ENCODE measurements around the gene PIK3R6. TPM values are rescaled to one million over a fixed set of nuclear protein-coding genes. Genes with fewer than 3 reads are reported as not detected.

Gene PIK3R6
- total and polyA plus RNA-seq, 7 experiments from 2014 or later: 0.06 to 11.3 (median 0.43) TPM

DNA sequence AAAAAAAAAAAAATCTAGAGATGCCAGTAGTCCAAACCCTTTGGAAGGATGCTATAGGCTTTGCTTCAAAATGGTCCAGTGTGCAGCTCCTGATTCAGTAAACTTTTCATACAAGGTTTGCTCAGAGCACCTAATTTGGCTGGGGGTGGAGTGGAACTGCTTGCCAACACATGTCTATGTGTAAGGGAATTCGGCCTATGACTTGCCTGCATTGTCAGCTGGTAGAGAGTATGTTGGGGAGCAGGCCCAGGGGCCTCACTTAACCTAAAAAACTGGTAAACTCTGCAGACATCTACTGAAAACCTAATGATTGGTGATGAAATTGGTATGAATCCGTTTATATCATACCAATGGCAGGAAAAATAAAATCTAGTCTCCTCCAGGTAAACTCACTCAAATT is 66.8 kb downstream of the PIK3R6 start:
- H3K4me1 Mint-ChIP-seq: peaks cover 0 to 2% (median 0%) of the 10 kb centered on the region in 7 donors
- no peaks in the 10 kb centered on the region for H3K36me3 ChIP-seq (ENCODE audit: control insufficient read depth in 2 of 3, insufficient read depth in 3 of 3, low read length in 3 of 3)
- no peak overlapping the region for H3K27ac Mint-ChIP-seq
- no peaks in the 10 kb centered on the region for H3K9me3 ChIP-seq (ENCODE audit: control insufficient read depth in 2 of 3, low read length in 3 of 3)
- ChIA-PET POLR2A (no interaction called here), CTCF (interaction anchor here (1.2 to 1.3 kb wide), 2 partner anchors 15 to 197 kb away, joined by 3 to 4 read pairs; no protein-coding TSS in a partner anchor)
- no peak overlapping the region for H3K27ac ChIP-seq (ENCODE audit: low read depth, low read length)
- ATAC-seq (no peak), DNase-seq (no peak)
- no peak overlapping the region for H3K4me3 ChIP-seq (ENCODE audit: low read length)
- H3K27me3 ChIP-seq (ENCODE audit: control insufficient read depth in 2 of 2, insufficient read depth in 2 of 2, low read length in 2 of 2): no peaks in the 10 kb centered on the region
- H3K36me3 Mint-ChIP-seq: peaks cover 0 to 7% (median 0%) of the 10 kb centered on the region in 5 donors
- H3K4me3 Mint-ChIP-seq: no peak overlapping the region
- no peaks in the 10 kb centered on the region for H3K9me3 Mint-ChIP-seq
- intact Hi-C loops (cut with micrococcal nuclease): loop anchor here in 1 of 2 donors (1.0 kb wide), 1 partner anchor 19 kb away; no protein-coding TSS in a partner anchor
- H3K27me3 Mint-ChIP-seq: no peaks in the 10 kb centered on the region
- no peaks in the 10 kb centered on the region for H3K4me1 ChIP-seq (ENCODE audit: control insufficient read depth in 2 of 2, insufficient read depth in 2 of 2, low read length in 2 of 2)

DNA sequence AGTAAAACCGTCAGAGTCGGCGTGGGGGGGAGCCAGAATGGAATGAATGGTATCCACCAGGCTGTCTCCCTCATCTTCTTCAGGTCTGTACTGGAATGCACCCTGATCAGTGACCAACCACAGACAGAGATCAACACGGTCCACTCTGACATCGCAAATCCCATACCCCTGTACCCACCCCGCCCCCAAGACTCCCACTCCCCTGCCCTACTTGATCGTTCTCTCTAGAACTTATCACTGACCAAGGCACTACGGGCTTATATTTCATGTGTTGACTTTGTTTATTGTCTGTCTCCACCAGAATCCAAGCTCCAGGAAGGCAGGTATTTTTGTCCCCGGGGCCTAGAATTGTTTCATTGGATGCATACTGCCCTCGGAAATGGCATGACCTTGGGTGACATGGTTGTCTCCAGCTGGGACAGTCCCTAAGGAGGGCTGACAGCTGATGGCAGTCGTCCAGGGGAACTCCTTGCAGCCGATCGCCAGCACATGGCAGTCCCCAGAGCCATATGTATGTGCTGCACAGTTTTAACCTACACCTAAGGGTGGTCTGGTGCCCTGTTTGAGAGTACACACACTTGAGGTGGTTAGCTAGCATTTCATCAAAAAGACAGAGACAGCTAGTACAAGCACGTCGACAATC is 67.8 kb downstream of the PIK3R6 start:
- Mint-ChIP-seq H3K9me3 (no peaks in the 10 kb centered on the region), H3K4me1 (peaks cover 0 to 4% (median 0%) of the 10 kb centered on the region in 7 donors), H3K27ac (peak overlapping the region in 1 of 9 donors; percentile 25), H3K27me3 (peaks cover 0 to 4% (median 0%) of the 10 kb centered on the region in 5 donors), H3K4me3 (no peak overlapping the region), H3K36me3 (peaks cover 0 to 7% (median 0%) of the 10 kb centered on the region in 5 donors)
- CTCF ChIA-PET: interaction anchor here (1.2 to 1.3 kb wide), 2 partner anchors 14 to 198 kb away, joined by 3 to 4 read pairs; no protein-coding TSS in a partner anchor
- intact Hi-C loops (cut with micrococcal nuclease): loop anchor here (1.0 to 10.0 kb wide), 3 partner anchors 20 to 199 kb away; no protein-coding TSS in a partner anchor
- no peak overlapping the region for H3K4me3 ChIP-seq (ENCODE audit: low read length)
- no peaks in the 10 kb centered on the region for H3K9me3 ChIP-seq (ENCODE audit: control insufficient read depth in 2 of 3, low read length in 3 of 3)
- H3K27me3 ChIP-seq (ENCODE audit: control insufficient read depth in 2 of 2, insufficient read depth in 2 of 2, low read length in 2 of 2): no peaks in the 10 kb centered on the region
- POLR2A ChIA-PET: no interaction called here
- no peaks in the 10 kb centered on the region for H3K4me1 ChIP-seq (ENCODE audit: control insufficient read depth in 2 of 2, insufficient read depth in 2 of 2, low read length in 2 of 2)
- no peaks in the 10 kb centered on the region for H3K36me3 ChIP-seq (ENCODE audit: control insufficient read depth in 2 of 3, insufficient read depth in 3 of 3, low read length in 3 of 3)
- no peak overlapping the region for H3K27ac ChIP-seq (ENCODE audit: low read depth, low read length)
- ATAC-seq (no peak), DNase-seq (no peak)

DNA sequence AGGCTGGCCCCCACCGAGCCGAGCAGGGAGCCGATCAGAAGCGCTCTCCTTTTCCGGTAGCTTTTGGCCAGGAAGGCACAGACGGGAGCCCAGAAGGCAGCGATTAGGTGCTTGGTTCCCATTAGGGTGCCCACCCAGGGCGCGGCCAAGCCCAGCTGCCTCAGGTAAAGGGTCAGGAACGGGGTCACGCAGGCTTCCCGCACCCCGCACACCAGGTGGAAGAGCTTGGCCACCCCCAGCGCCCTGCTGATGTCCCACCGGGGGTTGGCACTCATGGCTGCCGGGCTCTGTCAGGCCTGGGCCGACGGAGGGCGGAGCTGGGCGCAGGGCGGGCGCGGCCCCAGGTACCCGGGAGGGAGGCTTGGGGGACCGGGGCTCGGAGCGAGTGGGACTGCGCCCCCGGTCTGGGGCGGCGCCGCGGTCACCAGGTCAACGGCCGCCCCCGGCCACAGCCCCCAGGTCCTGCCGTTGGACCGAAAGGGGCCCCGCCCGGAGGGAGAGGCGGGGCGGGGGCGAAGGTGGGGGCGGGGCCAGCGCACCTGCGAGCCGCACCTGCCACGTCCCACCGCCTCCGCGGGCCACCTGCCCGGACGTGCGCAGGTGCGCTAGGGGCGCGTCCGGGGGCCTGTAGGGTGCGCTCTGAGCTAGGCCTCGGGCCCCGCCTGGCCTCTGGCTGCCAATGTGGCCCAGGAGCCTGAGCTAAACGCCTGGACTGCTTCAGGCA is 68.5 kb downstream of the PIK3R6 start, which contains the start of gene MFSD6L:
Gene MFSD6L (minus strand): TSS at position 520 of the 724 bp plus-strand sequence. CDS start 245 bp downstream, at position 275.
- H3K4me1 ChIP-seq (ENCODE audit: control insufficient read depth in 2 of 2, insufficient read depth in 2 of 2, low read length in 2 of 2): no peaks in the 10 kb centered on the region
- H3K27me3 ChIP-seq (ENCODE audit: control insufficient read depth in 2 of 2, insufficient read depth in 2 of 2, low read length in 2 of 2): no peaks in the 10 kb centered on the region
- H3K27me3 Mint-ChIP-seq: peaks cover 0 to 4% (median 0%) of the 10 kb centered on the region in 5 donors
- no peaks in the 10 kb centered on the region for H3K9me3 Mint-ChIP-seq
- no peak within 1 kb of the TSS for H3K4me3 Mint-ChIP-seq
- H3K4me1 Mint-ChIP-seq: peaks cover 0 to 4% (median 0%) of the 10 kb centered on the region in 7 donors
- no peaks in the 10 kb centered on the region for H3K36me3 ChIP-seq (ENCODE audit: control insufficient read depth in 2 of 3, insufficient read depth in 3 of 3, low read length in 3 of 3)
- intact Hi-C loops (cut with micrococcal nuclease): loop anchor here (1.0 to 10.0 kb wide), 2 partner anchors 96 to 199 kb away; no protein-coding TSS in a partner anchor
- POLR2A ChIA-PET: no interaction called here
- ATAC-seq (no peak), DNase-seq (no peak)
- CTCF ChIA-PET: interaction anchor here (1.0 to 1.5 kb wide), 2 partner anchors 8 to 199 kb away, joined by 3 to 4 read pairs; no protein-coding TSS in a partner anchor
- H3K27ac Mint-ChIP-seq: peak within 1 kb of the TSS in 1 of 9 donors; percentile 25
- H3K36me3 Mint-ChIP-seq: peaks cover 0 to 5% (median 0%) of the 10 kb centered on the region in 5 donors
- no peak within 1 kb of the TSS for H3K27ac ChIP-seq (ENCODE audit: low read depth, low read length)
- no peaks in the 10 kb centered on the region for H3K9me3 ChIP-seq (ENCODE audit: control insufficient read depth in 2 of 3, low read length in 3 of 3)
- no peak within 1 kb of the TSS for H3K4me3 ChIP-seq (ENCODE audit: low read length)

DNA sequence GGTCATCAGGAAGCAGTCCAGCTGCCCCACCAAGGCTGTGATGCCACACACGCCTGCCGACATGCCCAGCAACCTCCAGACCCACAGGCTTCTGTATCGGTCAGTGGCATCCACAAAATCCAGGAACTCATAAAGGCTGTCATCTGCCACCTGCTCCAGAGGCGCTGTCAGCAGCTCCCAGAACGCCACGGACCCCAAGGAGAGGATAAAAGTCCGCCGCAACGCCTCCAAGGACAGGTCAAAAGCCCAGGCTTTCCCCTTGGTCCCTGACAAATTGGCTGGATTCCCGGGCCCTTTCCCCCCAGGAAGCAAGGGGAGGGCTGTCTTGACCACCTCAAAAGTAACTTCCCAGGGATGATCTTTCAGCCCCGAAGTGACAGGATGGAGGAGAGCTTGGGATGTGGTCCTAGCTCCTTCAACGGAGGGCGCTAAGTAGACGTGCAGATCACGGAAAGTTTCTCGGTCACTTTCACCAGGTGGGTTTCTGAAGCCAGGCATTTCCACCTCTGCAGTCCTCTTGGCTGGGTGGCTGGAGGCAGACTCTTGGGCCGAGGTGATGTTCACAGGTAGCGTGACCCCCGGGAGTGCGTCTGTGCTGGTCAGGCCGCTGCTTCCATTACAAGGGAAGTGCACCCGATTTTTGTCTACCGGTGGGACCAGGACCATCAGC is 69.2 kb downstream of the PIK3R6 start:
- no peak overlapping the region for H3K27ac Mint-ChIP-seq
- intact Hi-C loops (cut with micrococcal nuclease): loop anchor here in 1 of 2 donors (10.0 kb wide), 1 partner anchor 96 kb away; no protein-coding TSS in a partner anchor
- no peak overlapping the region for H3K4me3 ChIP-seq (ENCODE audit: low read length)
- no peaks in the 10 kb centered on the region for H3K27me3 ChIP-seq (ENCODE audit: control insufficient read depth in 2 of 2, insufficient read depth in 2 of 2, low read length in 2 of 2)
- H3K9me3 ChIP-seq (ENCODE audit: control insufficient read depth in 2 of 3, low read length in 3 of 3): no peaks in the 10 kb centered on the region
- no peaks in the 10 kb centered on the region for H3K4me1 ChIP-seq (ENCODE audit: control insufficient read depth in 2 of 2, insufficient read depth in 2 of 2, low read length in 2 of 2)
- H3K27me3 Mint-ChIP-seq: peaks cover 0 to 4% (median 0%) of the 10 kb centered on the region in 5 donors
- no peak overlapping the region for H3K4me3 Mint-ChIP-seq
- H3K4me1 Mint-ChIP-seq: peaks cover 0 to 4% (median 0%) of the 10 kb centered on the region in 7 donors
- DNase-seq: no peak
- H3K36me3 ChIP-seq (ENCODE audit: control insufficient read depth in 2 of 3, insufficient read depth in 3 of 3, low read length in 3 of 3): no peaks in the 10 kb centered on the region
- ChIA-PET POLR2A (no interaction called here), CTCF (interaction anchor here (1.0 to 1.5 kb wide), 2 partner anchors 9 to 200 kb away, joined by 3 to 4 read pairs; no protein-coding TSS in a partner anchor)
- H3K36me3 Mint-ChIP-seq: peaks cover 0 to 4% (median 0%) of the 10 kb centered on the region in 5 donors
- no peak for ATAC-seq
- H3K9me3 Mint-ChIP-seq: no peaks in the 10 kb centered on the region
- H3K27ac ChIP-seq (ENCODE audit: low read depth, low read length): no peak overlapping the region

DNA sequence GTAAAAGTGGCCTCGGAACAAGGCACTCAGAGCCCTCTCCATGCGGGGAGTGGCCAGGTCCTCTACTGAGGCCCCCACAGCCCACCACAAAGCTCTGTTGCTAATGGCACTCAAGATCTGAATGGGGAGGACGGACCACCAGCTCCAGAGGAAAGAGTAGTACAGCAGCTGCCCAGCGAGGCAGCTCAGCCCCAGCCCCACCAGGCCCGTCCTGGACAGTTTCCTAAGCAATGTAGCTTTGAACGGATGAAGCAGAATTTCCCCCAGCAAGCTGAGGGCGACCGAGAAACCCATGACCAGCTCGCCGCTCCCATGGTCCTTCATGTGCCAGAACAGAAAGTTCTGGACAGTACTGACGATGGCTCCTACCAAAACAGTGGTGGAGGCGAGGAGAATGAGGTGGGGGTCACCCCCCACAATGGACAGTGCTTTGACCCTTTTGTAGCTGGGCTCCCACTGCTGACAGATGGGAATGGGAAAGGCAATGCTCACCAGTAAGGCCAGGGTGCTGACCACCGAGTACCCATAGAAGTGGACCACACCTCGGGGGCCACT is 69.8 kb downstream of the PIK3R6 start:
- Mint-ChIP-seq H3K27me3 (peaks cover 0 to 4% (median 0%) of the 10 kb centered on the region in 5 donors), H3K4me1 (peaks cover 0 to 4% (median 0%) of the 10 kb centered on the region in 7 donors), H3K9me3 (no peaks in the 10 kb centered on the region), H3K36me3 (peaks cover 0 to 3% (median 0%) of the 10 kb centered on the region in 5 donors), H3K4me3 (no peak overlapping the region), H3K27ac (no peak overlapping the region)
- Histone ChIP-seq H3K27ac (ENCODE audit: low read depth, low read length) (no peak overlapping the region), H3K4me1 (ENCODE audit: control insufficient read depth in 2 of 2, insufficient read depth in 2 of 2, low read length in 2 of 2) (no peaks in the 10 kb centered on the region), H3K36me3 (ENCODE audit: control insufficient read depth in 2 of 3, insufficient read depth in 3 of 3, low read length in 3 of 3) (no peaks in the 10 kb centered on the region), H3K9me3 (ENCODE audit: control insufficient read depth in 2 of 3, low read length in 3 of 3) (no peaks in the 10 kb centered on the region), H3K4me3 (ENCODE audit: low read length) (no peak overlapping the region), H3K27me3 (ENCODE audit: control insufficient read depth in 2 of 2, insufficient read depth in 2 of 2, low read length in 2 of 2) (no peaks in the 10 kb centered on the region)
- intact Hi-C loops (cut with micrococcal nuclease): loop anchor here in 1 of 2 donors (10.0 kb wide), 1 partner anchor 97 kb away; no protein-coding TSS in a partner anchor
- no peak for ATAC-seq
- ChIA-PET CTCF (interaction anchor here (1.0 to 1.5 kb wide), 2 partner anchors 9 to 201 kb away, joined by 3 to 4 read pairs; no protein-coding TSS in a partner anchor), POLR2A (no interaction called here)
- no peak for DNase-seq

DNA sequence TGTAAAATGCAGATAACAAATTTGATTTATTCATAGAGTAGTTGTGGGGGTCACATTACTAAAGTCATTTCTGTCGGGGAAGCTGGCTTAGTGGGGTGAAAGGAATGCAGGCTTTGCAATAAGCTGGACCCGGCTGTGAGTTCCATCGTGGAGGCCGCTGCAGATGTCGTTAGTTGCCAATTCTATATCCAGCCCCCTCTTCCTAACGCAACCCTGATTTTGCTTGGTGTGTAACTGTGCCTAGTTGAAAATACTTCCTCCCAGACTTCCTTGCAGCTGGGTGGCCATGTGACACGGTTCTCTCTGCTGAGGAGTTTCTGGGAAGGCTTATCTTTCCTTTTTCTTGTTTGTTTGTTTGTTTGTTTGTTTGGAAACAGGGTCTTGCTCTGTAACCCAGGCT is 72.8 kb downstream of the PIK3R6 start:
- Mint-ChIP-seq H3K36me3 (peaks cover 0 to 5% (median 0%) of the 10 kb centered on the region in 5 donors), H3K4me3 (no peak overlapping the region), H3K9me3 (peaks cover 0 to 12% (median 3%) of the 10 kb centered on the region in 11 donors), H3K4me1 (peaks cover 0 to 4% (median 0%) of the 10 kb centered on the region in 7 donors), H3K27me3 (peaks cover 0 to 7% (median 3%) of the 10 kb centered on the region in 5 donors), H3K27ac (no peak overlapping the region)
- H3K36me3 ChIP-seq (ENCODE audit: control insufficient read depth in 2 of 3, insufficient read depth in 3 of 3, low read length in 3 of 3): no peaks in the 10 kb centered on the region
- POLR2A ChIA-PET: no interaction called here
- no peaks in the 10 kb centered on the region for H3K27me3 ChIP-seq (ENCODE audit: control insufficient read depth in 2 of 2, insufficient read depth in 2 of 2, low read length in 2 of 2)
- no peaks in the 10 kb centered on the region for H3K4me1 ChIP-seq (ENCODE audit: control insufficient read depth in 2 of 2, insufficient read depth in 2 of 2, low read length in 2 of 2)
- H3K4me3 ChIP-seq (ENCODE audit: low read length): no peak overlapping the region
- CTCF ChIA-PET: no interaction called here
- ATAC-seq: no peak
- intact Hi-C loops (cut with micrococcal nuclease): loop anchor here in 1 of 2 donors (10.0 kb wide), 1 partner anchor 100 kb away; no protein-coding TSS in a partner anchor
- no peak for DNase-seq
- H3K9me3 ChIP-seq (ENCODE audit: control insufficient read depth in 2 of 3, low read length in 3 of 3): no peaks in the 10 kb centered on the region
- no peak overlapping the region for H3K27ac ChIP-seq (ENCODE audit: low read depth, low read length)

All from naive thymus-derived CD4-positive, alpha-beta T cell (primary cell).